Esophagus mucosa (tissue), 1 donor: ENCODE data around the gene RAB8A. TPM values are rescaled to one million over a fixed set of nuclear protein-coding genes. Genes with fewer than 3 reads are reported as not detected.

Experiments used
- ATAC-seq: fragments of 200-7000 bp; cut with Tn5 transposase; one replicate; pipeline ENCODE4 v1.9.1; 2020
- total RNA-seq: library from RNA; stranded (reverse); gene quantifications from one replicate; pipeline ENCODE4 v1.2.4, GENCODE V29; 2023
- donor health status: DM: yes; HTN: yes; CAD: no.

RAB8A gene
- 57.9 TPM for total RNA-seq

GRCh38 chr19:16111160-16111908, at the start of gene RAB8A:
TSS of gene RAB8A (plus strand) at chr19:16111889. CDS start at chr19:16111902, 13 bp downstream.
- ATAC-seq: peak; percentile 98

DNA sequence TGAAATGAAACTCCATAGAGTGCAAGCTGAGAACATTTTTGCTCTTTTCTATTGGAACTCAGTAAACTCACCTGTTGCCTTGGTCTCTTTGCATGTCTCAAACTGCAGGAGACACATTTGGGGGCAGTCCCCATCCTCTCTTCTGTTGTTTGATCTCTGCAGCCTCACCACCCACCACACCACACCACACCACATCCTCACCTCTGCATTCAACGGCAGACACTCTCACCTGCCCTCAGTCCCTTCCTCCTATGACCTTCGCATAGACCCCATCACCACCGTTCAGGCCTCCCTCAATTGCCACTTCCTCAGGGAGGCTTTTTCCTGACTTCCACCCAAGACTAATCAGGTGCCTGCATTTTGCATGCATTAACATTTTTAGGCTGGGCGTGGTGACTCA, 49.7 kb upstream of the RAB8A start:
- ATAC-seq: no peak

- peak; percentile 30 for ATAC-seq
These were observed 48.9 kb upstream of the RAB8A start for GRCh38 chr19:16062789-16063188.

DNA sequence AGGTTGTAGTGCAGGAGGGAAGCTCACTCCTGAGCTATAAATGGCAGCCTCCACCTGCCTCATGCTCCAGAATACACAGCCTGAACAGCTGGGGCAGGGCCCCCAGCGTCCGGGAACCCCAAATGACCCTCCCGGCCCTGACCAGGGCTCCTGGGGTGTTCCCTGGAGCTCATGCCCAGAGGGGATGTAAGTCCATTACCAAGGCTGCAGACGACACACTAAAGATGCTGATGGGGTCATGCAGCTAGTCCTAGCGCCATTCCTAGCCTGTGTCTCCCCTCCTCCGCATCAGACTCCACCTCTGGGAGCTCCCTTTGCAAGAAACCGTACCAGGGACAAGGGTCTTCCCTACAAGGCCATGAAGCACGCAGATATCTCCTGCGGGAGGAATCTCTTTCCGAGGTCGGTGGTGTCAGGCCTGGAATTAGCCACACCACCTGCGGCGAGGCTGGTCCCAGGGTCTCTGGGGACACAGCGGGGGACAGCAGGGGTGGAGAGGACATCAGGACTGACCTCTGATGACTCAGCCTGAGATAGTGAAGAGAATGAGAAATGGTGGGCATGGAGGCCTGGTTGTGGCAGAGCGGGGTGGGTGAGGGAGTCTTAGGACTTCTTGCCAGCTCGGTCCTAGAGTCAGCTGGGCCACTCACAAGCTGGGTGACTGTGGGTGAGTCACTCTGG, 47.3 kb upstream of the RAB8A start:
- no peak for ATAC-seq

DNA sequence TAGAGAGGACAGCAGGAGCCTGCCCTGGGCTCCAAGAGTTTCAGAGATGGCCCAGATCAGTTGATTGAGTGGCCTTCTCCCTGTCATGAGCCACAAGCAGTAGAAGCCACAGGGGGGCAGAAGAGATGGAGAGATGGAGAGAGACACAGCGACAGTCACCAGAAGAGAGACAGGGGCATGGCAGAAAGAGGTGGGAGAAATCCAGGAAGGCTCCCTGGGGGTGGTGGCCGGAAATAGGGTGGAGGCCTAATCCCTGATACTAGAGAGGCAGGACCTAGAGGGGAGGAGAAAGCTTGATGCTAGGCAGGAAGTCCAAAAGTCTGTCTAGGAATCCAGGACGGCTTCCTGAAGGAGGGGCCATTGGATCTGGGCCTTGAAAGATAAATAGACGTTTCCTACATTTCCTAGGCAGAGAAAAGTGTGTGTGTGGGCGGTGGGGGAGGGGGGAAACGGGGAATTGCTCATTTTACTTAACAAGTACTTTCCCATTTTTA, 45.0 kb upstream of the RAB8A start:
- no peak for ATAC-seq

GRCh38 chr19:16067205-16067938, 44.3 kb upstream of the RAB8A start:
- ATAC-seq: peak; percentile 60

GRCh38 chr19:16068696-16069259, 42.9 kb upstream of the RAB8A start:
- ATAC-seq: no peak

DNA sequence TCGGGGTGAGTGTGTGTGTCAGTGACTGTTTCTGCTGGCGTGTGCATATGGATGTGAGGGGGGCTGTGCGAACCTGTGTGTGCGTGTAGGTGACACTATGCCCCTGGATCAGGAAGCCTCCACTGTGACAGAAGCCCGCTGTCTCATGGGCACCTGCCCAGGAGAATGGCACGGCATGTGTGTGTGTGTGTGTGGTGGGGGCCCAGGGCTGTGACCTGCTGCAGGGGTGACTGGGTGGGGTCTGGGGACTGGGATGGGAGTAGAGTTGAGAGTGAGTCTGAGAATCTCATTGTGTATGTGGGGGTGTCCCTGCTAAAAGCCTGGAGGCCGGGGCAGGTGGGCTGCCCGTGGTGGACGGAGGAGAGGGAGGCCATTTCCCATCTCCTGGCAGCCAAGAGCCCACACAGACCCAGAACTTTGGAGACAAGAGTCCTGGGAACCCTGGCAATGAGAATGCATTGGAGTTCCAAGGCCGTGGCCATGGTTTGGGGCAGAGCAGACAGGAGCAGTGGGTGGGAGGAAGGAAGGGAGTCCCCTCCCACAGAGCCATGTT, 41.8 kb upstream of the RAB8A start:
- ATAC-seq: peak; percentile 6

DNA sequence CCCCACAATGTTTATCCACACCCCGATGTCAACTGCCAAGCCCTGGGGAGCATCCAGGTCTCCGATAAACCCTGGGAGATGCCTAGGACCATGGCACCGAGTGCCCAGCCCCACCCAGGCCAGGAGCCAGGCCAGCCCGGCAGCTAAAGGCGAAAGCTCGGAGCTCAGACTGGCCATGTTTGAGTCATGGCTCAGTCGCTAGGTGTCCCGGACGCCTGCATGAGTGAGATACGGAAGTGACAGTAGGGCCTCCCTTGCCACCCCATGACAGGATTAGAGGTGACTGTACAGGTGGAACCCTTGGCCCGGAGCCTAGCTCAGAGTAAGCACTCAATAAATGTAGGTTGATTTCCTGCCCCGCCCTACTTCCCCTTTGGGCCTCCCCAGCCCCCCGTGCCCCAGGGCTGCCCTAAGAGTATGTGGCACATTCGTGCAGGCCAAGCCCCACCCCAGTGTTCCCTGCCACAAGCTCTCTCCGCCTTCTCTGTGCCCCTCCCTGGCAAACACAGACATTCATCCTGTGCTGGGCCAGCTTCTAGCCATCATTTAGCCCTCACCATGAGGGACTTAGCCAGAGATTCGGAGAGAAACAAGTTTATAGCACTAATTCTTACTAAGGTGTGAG, 41.2 kb upstream of the RAB8A start:
- ATAC-seq: peak; percentile 66

- no peak for ATAC-seq
These were observed 40.5 kb upstream of the RAB8A start for GRCh38 chr19:16071072-16071691.

GRCh38 chr19:16073481-16073880, 38.2 kb upstream of the RAB8A start:
- no peak for ATAC-seq

DNA sequence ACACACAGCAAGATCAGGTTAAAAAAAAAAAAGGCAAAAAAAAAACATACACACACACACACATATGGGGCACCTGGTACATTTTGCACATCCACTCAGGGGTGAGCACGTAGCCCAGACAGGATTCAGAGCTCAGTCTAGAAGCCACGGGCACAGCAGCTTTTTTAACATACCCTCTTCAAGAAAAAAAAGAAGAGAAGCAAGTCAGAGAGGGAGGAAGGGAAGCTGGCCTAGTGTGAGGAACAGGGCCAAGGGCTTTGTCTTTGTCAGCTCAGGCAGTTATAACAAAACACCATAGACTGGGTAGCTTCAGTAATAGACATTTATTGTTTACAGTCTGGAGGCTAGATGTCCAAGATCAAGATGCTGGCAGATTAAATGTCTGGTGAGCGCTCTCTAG, 37.7 kb upstream of the RAB8A start:
- no peak for ATAC-seq

DNA sequence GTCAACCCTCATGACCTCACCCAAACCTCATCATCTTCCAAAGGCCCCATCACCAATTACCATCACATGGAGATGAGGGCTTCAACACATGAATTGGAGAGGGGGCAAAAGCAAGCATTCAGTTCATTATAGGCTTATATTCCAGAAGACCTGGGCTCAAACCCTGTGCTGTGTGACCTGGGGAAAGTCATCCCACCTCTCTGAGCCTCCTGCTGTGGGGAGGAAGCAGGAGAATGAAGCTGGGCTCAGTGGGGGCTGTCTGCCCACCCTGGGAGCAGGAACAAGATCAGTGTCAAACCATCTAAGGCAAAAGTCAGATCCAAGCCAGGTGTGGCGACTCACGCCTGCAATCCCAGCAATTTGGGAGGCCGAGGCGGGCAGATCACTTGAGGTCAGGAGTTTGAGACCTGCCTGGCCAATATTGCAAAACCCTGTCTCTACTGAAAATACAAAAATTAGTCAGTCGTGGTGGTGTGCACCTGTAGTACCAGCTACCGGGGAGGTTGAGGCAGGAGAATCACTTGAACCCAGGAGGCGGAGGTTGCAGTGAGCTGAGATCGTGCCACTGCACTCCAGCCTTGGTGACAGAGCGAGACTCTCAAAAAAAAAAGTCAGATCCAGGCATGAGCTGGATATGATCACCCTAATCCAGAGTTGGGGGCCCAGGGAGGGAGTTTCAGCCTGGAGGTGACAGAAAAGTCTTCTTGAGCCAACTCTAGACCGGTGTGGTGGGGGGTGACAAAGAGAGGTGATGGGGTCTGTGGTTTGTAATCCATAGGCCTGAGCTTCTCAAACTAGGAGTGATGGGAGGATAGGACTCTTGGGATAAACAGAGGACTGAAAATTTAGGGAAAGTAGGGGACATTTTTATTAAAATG, 37.0 kb upstream of the RAB8A start:
- no peak for ATAC-seq

- ATAC-seq: peak; percentile 1
These were observed 36.1 kb upstream of the RAB8A start for GRCh38 chr19:16075430-16076153.

GRCh38 chr19:16076154-16076957, 35.3 kb upstream of the RAB8A start, which contains the start of gene TPM4:
TSS of gene TPM4 (plus strand) at chr19:16076495. CDS start at chr19:16076566, 71 bp downstream.
- ATAC-seq: peak; percentile 50

DNA sequence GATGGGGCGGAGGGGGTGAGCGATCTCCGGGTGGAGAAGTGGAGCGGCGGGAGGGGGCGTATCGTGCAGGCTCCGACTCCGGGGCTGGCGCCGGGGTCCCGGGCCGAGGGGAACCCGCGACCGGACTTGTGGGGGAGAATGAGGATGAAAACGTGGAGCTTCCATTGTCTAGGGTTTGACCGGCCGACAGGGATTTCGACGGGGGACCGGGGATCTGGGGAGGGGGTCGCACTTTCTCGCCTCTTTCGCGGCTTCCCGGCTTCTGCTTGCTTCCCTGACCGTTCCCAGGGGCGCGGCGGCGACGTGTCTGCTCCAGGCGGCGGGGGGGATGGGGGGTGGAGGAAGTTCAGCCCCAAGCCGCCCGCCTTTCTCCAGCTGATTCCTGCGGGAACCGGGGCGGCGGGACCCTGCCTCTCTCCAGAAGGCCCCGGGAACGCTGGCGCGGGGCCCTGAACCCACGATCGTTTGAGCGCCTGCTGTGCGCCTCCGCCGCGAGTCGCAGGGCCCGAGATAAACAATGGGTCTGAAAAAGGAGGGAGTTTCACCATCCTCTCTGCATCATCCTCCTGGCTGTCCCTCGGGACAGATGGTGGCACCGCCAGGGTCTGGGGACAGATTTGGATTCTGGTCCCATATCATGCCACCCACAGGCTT, 34.6 kb upstream of the RAB8A start:
- no peak for ATAC-seq

DNA sequence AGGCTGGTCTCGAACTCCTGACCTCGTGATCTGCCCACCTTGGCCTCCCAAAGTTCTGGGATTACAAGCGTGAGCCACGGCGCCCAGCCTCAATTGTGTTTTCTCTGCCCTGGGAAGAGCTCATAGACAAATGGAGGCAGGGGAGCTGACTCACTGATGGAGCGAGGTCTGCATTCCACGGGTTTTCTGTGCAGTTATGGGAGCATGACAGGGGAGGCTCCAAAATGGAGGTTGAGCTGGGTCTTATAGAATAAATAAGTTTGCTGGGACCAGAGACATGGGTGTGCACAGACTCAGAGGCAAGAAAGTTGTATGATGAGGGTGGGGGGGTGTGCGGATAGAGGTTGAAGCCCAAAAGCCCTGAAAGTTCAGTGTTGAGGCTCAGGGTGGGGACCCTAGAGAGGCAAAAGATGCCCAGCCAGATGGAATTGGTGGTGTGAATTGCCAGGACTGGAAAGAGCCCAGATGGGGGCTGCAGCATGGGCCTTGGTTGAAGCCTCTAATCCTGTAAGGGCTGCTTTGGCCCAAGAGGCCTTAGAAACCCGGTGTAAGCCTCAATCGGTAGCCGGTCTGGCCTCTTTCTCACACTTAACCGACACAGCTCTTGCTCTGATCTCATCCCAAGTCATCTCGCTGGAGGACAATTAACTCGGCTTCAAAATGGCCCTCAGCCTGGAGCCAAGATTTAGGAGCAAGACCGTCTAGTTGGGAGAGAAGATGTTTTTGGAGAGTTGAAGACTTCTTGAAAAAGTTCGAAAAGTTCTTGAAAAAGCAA, 33.5 kb upstream of the RAB8A start:
- ATAC-seq: peak; percentile 4
